A549 (cell line): ENCODE data around the gene UNC79. TPM values are rescaled to one million over a fixed set of nuclear protein-coding genes. Genes with fewer than 3 reads are reported as not detected.

Source experiments
- ATAC-seq, 2 experiments: fragments of 200-7000 bp in 1 of 2; fragments of >200 bp in 1 of 2; cut with Nextera tagmentation in 1 of 2; cut with Tn5 transposase in 1 of 2; 3 replicates each; pipeline versions ENCODE4 v1.8.0 to v1.9.1; 2018 to 2020; ENCODE audit warnings: mild to moderate bottlenecking in 1 of 2, moderate library complexity in 1 of 2
- CTCF ChIA-PET: fragments of 300-600 bp; sonication (Branson Sonifier 250); formaldehyde crosslinking; extraction: SDS; loops from one replicate; lab custom pipeline; 2021; ENCODE audit warnings: antibody characterized with exemption, inconsistent platforms; lab: Yijun Ruan, JAX
- POLR2A ChIA-PET: fragments of 350-600 bp; formaldehyde crosslinking; extraction: SDS; loops from one replicate; lab custom pipeline; 2021; ENCODE audit warnings: antibody characterized with exemption, inconsistent platforms; lab: Yijun Ruan, JAX
- DNase-seq, 2 experiments: peaks; one replicate each; pipeline versions ENCODE4 v3.0.0 to v3.0.0-alpha.2; 2011 to 2016; ENCODE audit warnings: low read depth in 1 of 2, low spot score in 1 of 2
- FAIRE-seq: peaks from 2 replicates; lab custom pipeline; 2011; peaks lifted over from hg19 to GRCh38; lab: Jason Lieb, UNC
- H3K27ac ChIP-seq, 2 experiments: fragments of >200 bp; sonication (Bioruptor Twin); formaldehyde crosslinking; 3 replicates each; pipeline ENCODE4 v1.5.1; 2016 to 2017
- H3K4me1 ChIP-seq: fragments of >200 bp; sonication (Bioruptor Twin); formaldehyde crosslinking; 3 replicates; pipeline ENCODE4 v1.6.1; 2016
- H3K4me2 ChIP-seq: fragments of >200 bp; sonication (Bioruptor Twin); formaldehyde crosslinking; 3 replicates; pipeline ENCODE4 v1.6.1; 2016
- H3K4me3 ChIP-seq: fragments of >200 bp; sonication (Bioruptor Twin); formaldehyde crosslinking; 3 replicates; pipeline ENCODE4 v1.5.1; 2016
- H3K9me3 ChIP-seq: fragments of >200 bp; sonication (Bioruptor Twin); formaldehyde crosslinking; 3 replicates; pipeline ENCODE4 v1.6.1; 2016
- ATOH8 ChIP-seq: fragments of 250-450 bp; sonication (Bioruptor Pico); IDR thresholded peaks from 2 replicates; pipeline ENCODE4 v1.5.0; 2020; ENCODE audit warnings: low read depth, mild to moderate bottlenecking, moderate library complexity
- CHD2 ChIP-seq: fragments of 150-350 bp; IDR thresholded peaks from 2 replicates; pipeline ENCODE4 v1.6.1; 2014; ENCODE audit warnings: low read length; ENCODE audit not compliant: partially characterized antibody
- EHMT2 ChIP-seq: fragments of 200-600 bp; sonication (generic); IDR thresholded peaks from 2 replicates; pipeline ENCODE4 v1.6.1; 2016; ENCODE audit warnings: antibody characterized with exemption, low read depth, mild to moderate bottlenecking, moderate library complexity
- ESRRA ChIP-seq: fragments of 150-350 bp; IDR thresholded peaks from 2 replicates; pipeline ENCODE4 v1.6.1; 2014; ENCODE audit warnings: mild to moderate bottlenecking, low read length, borderline replicate concordance
- FOSB ChIP-seq: fragments of 250-450 bp; sonication (Bioruptor Pico); IDR thresholded peaks from 2 replicates; pipeline ENCODE4 v1.5.0; 2020; ENCODE audit warnings: mild to moderate bottlenecking, moderate library complexity
- HOXA7 ChIP-seq: fragments of 250-450 bp; sonication (Bioruptor Pico); IDR thresholded peaks from 2 replicates; pipeline ENCODE4 v1.5.0; 2020; ENCODE audit warnings: mild to moderate bottlenecking, moderate library complexity
- JUN ChIP-seq, 2 experiments: fragments of >200 bp; sonication (Bioruptor Twin); formaldehyde crosslinking; IDR thresholded peaks; 2 replicates in 1 of 2; 3 replicates in 1 of 2; pipeline ENCODE4 v1.6.1; 2016 to 2017
- JUNB ChIP-seq: fragments of >200 bp; sonication (Bioruptor Twin); formaldehyde crosslinking; IDR thresholded peaks from 2 replicates; pipeline ENCODE4 v1.6.1; 2016
- MAFK ChIP-seq: fragments of 450-650 bp; IDR thresholded peaks from 2 replicates; pipeline ENCODE4 v1.6.1; 2014; ENCODE audit not compliant: partially characterized antibody
- MAX ChIP-seq: IDR thresholded peaks from 2 replicates; pipeline ENCODE4 v1.6.1; 2012
- NFE2L2 ChIP-seq: fragments of 150-350 bp; conservative IDR thresholded peaks from 2 replicates; pipeline ENCODE4 v1.6.1; 2014; ENCODE audit warnings: low read length
- NR3C1 ChIP-seq: fragments of >200 bp; sonication (Bioruptor Twin); formaldehyde crosslinking; IDR thresholded peaks from 3 replicates; pipeline ENCODE4 v1.6.1; 2017
- POLR2AphosphoS2 ChIP-seq: conservative IDR thresholded peaks from 2 replicates; pipeline ENCODE4 v1.6.1; 2012; ENCODE audit warnings: low read length, improper control_type of control experiment, inconsistent platforms
- RARB ChIP-seq: fragments of 250-450 bp; sonication (Bioruptor Pico); IDR thresholded peaks from 2 replicates; pipeline ENCODE4 v1.8.0; 2021; ENCODE audit warnings: mild to moderate bottlenecking, moderate library complexity
- RCOR1 ChIP-seq: fragments of 150-350 bp; IDR thresholded peaks from 2 replicates; pipeline ENCODE4 v1.6.1; 2014; ENCODE audit warnings: antibody characterized with exemption, low read length, low read depth
- RFX5 ChIP-seq: fragments of 450-650 bp; IDR thresholded peaks from 2 replicates; pipeline ENCODE4 v1.7.1; 2014; ENCODE audit warnings: antibody characterized with exemption, mild to moderate bottlenecking, moderate library complexity
- RNF2 ChIP-seq: fragments of 200-600 bp; sonication (generic); IDR thresholded peaks from 2 replicates; pipeline ENCODE4 v1.6.1; 2016; ENCODE audit warnings: low read depth, mild to moderate bottlenecking, antibody characterized with exemption, moderate library complexity, borderline replicate concordance
- SMC3 ChIP-seq: fragments of >200 bp; sonication (Bioruptor Twin); formaldehyde crosslinking; IDR thresholded peaks from 3 replicates; pipeline ENCODE4 v1.6.1; 2018; ENCODE audit warnings: inconsistent platforms
- SREBF2 ChIP-seq: fragments of 450-650 bp; IDR thresholded peaks from 2 replicates; pipeline ENCODE4 v1.6.1; 2014; ENCODE audit warnings: mild to moderate bottlenecking, moderate library complexity
- TFCP2L1 ChIP-seq: fragments of 250-450 bp; sonication (Bioruptor Pico); IDR thresholded peaks from 2 replicates; pipeline ENCODE4 v1.5.0; 2021; ENCODE audit warnings: mild to moderate bottlenecking
- TP53 ChIP-seq: fragments of 250-450 bp; sonication (Bioruptor Pico); IDR thresholded peaks from 2 replicates; pipeline ENCODE4 v1.5.0; 2021; ENCODE audit warnings: mild to moderate bottlenecking, moderate library complexity
- USF2 ChIP-seq: fragments of 450-650 bp; IDR thresholded peaks from 2 replicates; pipeline ENCODE4 v1.6.1; 2014; ENCODE audit warnings: antibody characterized with exemption
- ZC3H11A ChIP-seq: fragments of 450-650 bp; IDR thresholded peaks from 2 replicates; pipeline ENCODE4 v1.6.1; 2014; ENCODE audit warnings: antibody characterized with exemption, mild to moderate bottlenecking
- WGBS: methylation state at CpG from one replicate; pipeline ENCODE4 v1.1.6; 2017; ENCODE audit errors: missing lambda C conversion rate; 5-methylcytosine and 5-hydroxymethylcytosine counted together
- polyA plus RNA-seq, 4 experiments: library from polyadenylated mRNA; depleted of rRNA in 3 of 4; stranded (reverse); fragments of >200 nt; fragmentation: RNase III in 1 of 4; extraction: RNeasy Plus Mini Kit Qiagen cat#74134 plus additional on column Dnase treatment in 1 of 4; gene quantifications; 2 replicates in 3 of 4; 3 replicates in 1 of 4; pipeline ENCODE4 v1.2.3, GENCODE V29; 2011 to 2017
- TF ChIP-seq, protein P1 (sequence below): fragments of >200 bp; sonication (Bioruptor Twin); formaldehyde crosslinking; IDR thresholded peaks from 3 replicates; pipeline ENCODE4 v1.6.1; 2016
- TF ChIP-seq, protein P2 (sequence below): fragments of >200 bp; sonication (Bioruptor Twin); formaldehyde crosslinking; IDR thresholded peaks from 3 replicates; pipeline ENCODE4 v1.5.1; 2016

The UNC79 gene
- polyA plus RNA-seq, 2 of the 4 experiments (the other 2 are of a cell fraction): 0.01 TPM

DNA sequence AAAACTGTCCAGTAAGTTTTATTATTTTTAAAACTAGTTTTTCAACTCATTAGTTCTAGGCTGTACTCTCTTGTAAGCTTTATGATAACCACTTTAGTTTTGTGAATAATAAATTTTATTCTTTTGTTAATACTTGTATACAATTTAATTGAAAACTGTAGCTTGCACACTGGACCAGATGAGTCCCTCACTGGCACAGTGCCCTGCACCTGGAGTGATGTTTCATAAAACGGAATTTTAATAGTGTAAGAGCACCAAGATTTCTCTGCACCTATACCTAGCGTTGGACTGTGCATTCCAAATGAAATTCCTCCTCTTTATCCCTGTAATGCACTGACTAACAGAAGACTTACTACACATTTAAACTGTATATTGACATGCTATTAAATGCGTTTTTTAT, 276.7 kb downstream of the UNC79 start:
- no peaks in the 10 kb centered on the region for H3K4me1 ChIP-seq
- TF ChIP-seq SMC3 (no peak), NR3C1 (no peak), FOSB (CRISPR knock-in tag) (no peak)
- no peak for FAIRE-seq
- ChIA-PET CTCF (interaction anchor here (1.1 to 1.6 kb wide), 3 partner anchors 11 to 52 kb away, joined by 3 to 5 read pairs (median 4); no protein-coding TSS in a partner anchor), POLR2A (no interaction called here)
- H3K27ac ChIP-seq: no peak overlapping the region
- H3K9me3 ChIP-seq: no peaks in the 10 kb centered on the region
- no peak overlapping the region for H3K4me3 ChIP-seq
- DNase-seq: no peak
- H3K4me2 ChIP-seq: no peak overlapping the region
- no peak for ATAC-seq
- 8% methylated on average over 3 of the region's 3 CpGs for WGBS

DNA sequence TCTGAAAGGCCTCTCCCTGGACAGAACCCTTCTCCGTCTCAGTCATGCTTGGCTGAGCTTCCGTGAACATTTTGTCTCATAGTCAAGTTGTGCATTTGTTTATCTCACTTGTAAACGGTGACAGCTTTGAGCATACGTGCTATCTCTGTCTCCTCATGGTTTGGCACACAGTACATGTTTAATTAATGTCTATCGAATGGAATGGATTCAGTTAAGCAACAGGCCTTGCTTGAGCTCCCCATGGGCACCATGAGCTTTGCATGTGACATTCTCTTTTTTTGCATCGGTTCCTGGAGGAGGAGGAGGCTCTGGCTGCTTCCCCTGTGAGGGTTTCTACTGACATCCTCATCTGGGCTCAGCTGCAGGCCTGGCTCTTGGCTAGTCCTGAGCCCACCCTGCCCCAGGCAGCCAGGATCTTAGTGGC, 277.6 kb downstream of the UNC79 start:
- POLR2A ChIA-PET: no interaction called here
- H3K4me2 ChIP-seq: no peak overlapping the region
- no peak for FAIRE-seq

DNA sequence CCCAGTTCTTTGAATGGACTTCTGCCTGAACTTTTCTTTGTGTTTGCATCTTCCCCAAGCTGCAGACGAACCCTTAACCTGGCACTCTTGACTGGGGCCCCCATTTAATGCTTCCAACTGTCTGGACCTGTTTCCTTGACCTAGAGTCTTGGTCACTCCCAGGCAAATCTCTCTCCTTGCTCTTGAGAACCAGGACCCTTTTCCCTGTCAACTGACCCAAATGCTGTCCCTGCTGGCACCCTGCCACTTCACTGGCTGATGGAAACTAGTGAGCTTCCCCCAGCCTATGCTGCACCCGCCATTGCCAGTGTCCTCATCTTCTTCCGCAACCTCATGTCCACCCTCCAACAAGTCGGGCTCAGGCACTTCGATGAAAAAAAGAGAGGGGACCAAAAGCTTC, 278.1 kb downstream of the UNC79 start:
- no peak for FAIRE-seq
- POLR2A ChIA-PET: no interaction called here

More for the DNA sequence above, 277.6 kb downstream of the UNC79 start:
- Histone ChIP-seq H3K9me3 (no peaks in the 10 kb centered on the region), H3K4me1 (no peaks in the 10 kb centered on the region), H3K4me3 (no peak overlapping the region), H3K27ac (no peak overlapping the region)
- WGBS: 18% methylated on average over 6 of the region's 6 CpGs
- CTCF ChIA-PET: interaction anchor here (1.5 to 1.6 kb wide), 2 partner anchors 10 to 53 kb away, joined by 3 to 5 read pairs; no protein-coding TSS in a partner anchor
- ATAC-seq: no peak
- TF ChIP-seq JUN (IDR thresholded peaks at IDR 0.05) (no peak), ATOH8 (CRISPR knock-in tag) (no peak), SREBF2 (no peak), NR3C1 (no peak), TFCP2L1 (CRISPR knock-in tag) (no peak), RNF2 (no peak), RCOR1 (no peak), USF2 (no peak), CHD2 (no peak), RFX5 (no peak), NFE2L2 (no peak), JUNB (no peak), EHMT2 (no peak), FOSB (CRISPR knock-in tag) (no peak), ZC3H11A (no peak), RARB (CRISPR knock-in tag) (no peak)
- TF ChIP-seq, protein P1, sequence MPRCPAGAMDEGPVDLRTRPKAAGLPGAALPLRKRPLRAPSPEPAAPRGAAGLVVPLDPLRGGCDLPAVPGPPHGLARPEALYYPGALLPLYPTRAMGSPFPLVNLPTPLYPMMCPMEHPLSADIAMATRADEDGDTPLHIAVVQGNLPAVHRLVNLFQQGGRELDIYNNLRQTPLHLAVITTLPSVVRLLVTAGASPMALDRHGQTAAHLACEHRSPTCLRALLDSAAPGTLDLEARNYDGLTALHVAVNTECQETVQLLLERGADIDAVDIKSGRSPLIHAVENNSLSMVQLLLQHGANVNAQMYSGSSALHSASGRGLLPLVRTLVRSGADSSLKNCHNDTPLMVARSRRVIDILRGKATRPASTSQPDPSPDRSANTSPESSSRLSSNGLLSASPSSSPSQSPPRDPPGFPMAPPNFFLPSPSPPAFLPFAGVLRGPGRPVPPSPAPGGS: no peak
- TF ChIP-seq, protein P2, sequence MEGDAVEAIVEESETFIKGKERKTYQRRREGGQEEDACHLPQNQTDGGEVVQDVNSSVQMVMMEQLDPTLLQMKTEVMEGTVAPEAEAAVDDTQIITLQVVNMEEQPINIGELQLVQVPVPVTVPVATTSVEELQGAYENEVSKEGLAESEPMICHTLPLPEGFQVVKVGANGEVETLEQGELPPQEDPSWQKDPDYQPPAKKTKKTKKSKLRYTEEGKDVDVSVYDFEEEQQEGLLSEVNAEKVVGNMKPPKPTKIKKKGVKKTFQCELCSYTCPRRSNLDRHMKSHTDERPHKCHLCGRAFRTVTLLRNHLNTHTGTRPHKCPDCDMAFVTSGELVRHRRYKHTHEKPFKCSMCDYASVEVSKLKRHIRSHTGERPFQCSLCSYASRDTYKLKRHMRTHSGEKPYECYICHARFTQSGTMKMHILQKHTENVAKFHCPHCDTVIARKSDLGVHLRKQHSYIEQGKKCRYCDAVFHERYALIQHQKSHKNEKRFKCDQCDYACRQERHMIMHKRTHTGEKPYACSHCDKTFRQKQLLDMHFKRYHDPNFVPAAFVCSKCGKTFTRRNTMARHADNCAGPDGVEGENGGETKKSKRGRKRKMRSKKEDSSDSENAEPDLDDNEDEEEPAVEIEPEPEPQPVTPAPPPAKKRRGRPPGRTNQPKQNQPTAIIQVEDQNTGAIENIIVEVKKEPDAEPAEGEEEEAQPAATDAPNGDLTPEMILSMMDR: no peak
- DNase-seq: no peak

More for the DNA sequence above, 278.1 kb downstream of the UNC79 start:
- ATAC-seq (no peak), DNase-seq (no peak)
- WGBS: 33% methylated on average over 5 of the region's 5 CpGs
- H3K4me2 ChIP-seq: no peak overlapping the region
- H3K27ac ChIP-seq: no peak overlapping the region
- no peaks in the 10 kb centered on the region for H3K9me3 ChIP-seq
- CTCF ChIA-PET: interaction anchor here (1.5 to 1.6 kb wide), 2 partner anchors 10 to 54 kb away, joined by 3 to 5 read pairs; no protein-coding TSS in a partner anchor
- no peaks in the 10 kb centered on the region for H3K4me1 ChIP-seq
- TF ChIP-seq RCOR1 (no peak), SMC3 (no peak), HOXA7 (no peak), EHMT2 (no peak), POLR2AphosphoS2 (no peak), ESRRA (no peak), MAX (no peak), TP53 (CRISPR knock-in tag) (no peak), JUN (IDR thresholded peaks at IDR 0.05) (no peak), MAFK (no peak)
- H3K4me3 ChIP-seq: no peak overlapping the region
